GM23338 (cell line): ENCODE results near the gene SLC25A25. TPM values are rescaled to one million over a fixed set of nuclear protein-coding genes. Genes with fewer than 3 reads are reported as not detected.

ENCODE experiments used
- ATAC-seq: fragments of 200-7000 bp; cut with Tn5 transposase; 3 replicates; pipeline ENCODE4 v1.9.1; 2020
- DNase-seq: peaks from one replicate; pipeline ENCODE4 v3.0.0-alpha.2; 2015; ENCODE audit warnings: low spot score
- H2AFZ ChIP-seq: fragments of 200-600 bp; sonication (generic); 2 replicates; pipeline ENCODE4 v1.8.0; 2016; ENCODE audit warnings: antibody characterized with exemption, mild to moderate bottlenecking, moderate library complexity
- H3F3A ChIP-seq: fragments of 200-600 bp; sonication (generic); replicated peaks from 2 replicates; pipeline ENCODE4 v1.8.0; 2017; ENCODE audit warnings: antibody characterized with exemption, mixed run types, low read depth
- H3K27ac ChIP-seq: fragments of 200-600 bp; sonication (generic); 2 replicates; pipeline ENCODE4 v1.6.1; 2016; ENCODE audit warnings: low read depth
- H3K27me3 ChIP-seq: fragments of 200-600 bp; sonication (generic); 2 replicates; pipeline ENCODE4 v1.8.0; 2016; ENCODE audit warnings: mild to moderate bottlenecking, mixed run types, moderate library complexity; ENCODE audit not compliant: insufficient read depth
- H3K36me3 ChIP-seq: fragments of 200-600 bp; sonication (generic); 2 replicates; pipeline ENCODE4 v1.8.0; 2016; ENCODE audit warnings: mild to moderate bottlenecking; ENCODE audit not compliant: insufficient read depth
- H3K4me1 ChIP-seq: fragments of 200-600 bp; sonication (generic); 2 replicates; pipeline ENCODE4 v1.8.0; 2016; ENCODE audit warnings: mild to moderate bottlenecking, moderate library complexity; ENCODE audit not compliant: insufficient read depth
- H3K4me2 ChIP-seq: fragments of 200-600 bp; sonication (generic); 2 replicates; pipeline ENCODE4 v1.7.1; 2017; ENCODE audit warnings: mixed run types
- H3K4me3 ChIP-seq: fragments of 200-600 bp; sonication (generic); 2 replicates; pipeline ENCODE4 v1.6.1; 2016; ENCODE audit warnings: mixed run types
- H3K79me2 ChIP-seq: fragments of 200-600 bp; sonication (generic); replicated peaks from 2 replicates; pipeline ENCODE4 v1.8.0; 2017; ENCODE audit warnings: mild to moderate bottlenecking; ENCODE audit not compliant: insufficient read depth
- H3K9me2 ChIP-seq: fragments of 200-600 bp; sonication (generic); 2 replicates; pipeline ENCODE4 v1.8.0; 2017; ENCODE audit not compliant: insufficient read depth
- H4K20me1 ChIP-seq: fragments of 200-600 bp; sonication (generic); replicated peaks from 2 replicates; pipeline ENCODE4 v1.8.0; 2017; ENCODE audit warnings: mild to moderate bottlenecking; ENCODE audit not compliant: insufficient read depth
- H3K27ac Mint-ChIP-seq: 2 replicates; pipeline ENCODE4 v1.8.0; 2020; ENCODE audit warnings: inconsistent platforms, mild to moderate bottlenecking, moderate library complexity, mixed read lengths
- H3K27me3 Mint-ChIP-seq: 3 replicates; pipeline ENCODE4 v1.8.0; 2022; ENCODE audit warnings: low read depth, mild to moderate bottlenecking, moderate library complexity, mixed read lengths, inconsistent platforms; ENCODE audit not compliant: insufficient read depth, poor library complexity
- H3K36me3 Mint-ChIP-seq: 3 replicates; pipeline ENCODE4 v1.8.0; 2021; ENCODE audit warnings: low read depth, mild to moderate bottlenecking, inconsistent platforms, moderate library complexity, mixed read lengths
- H3K4me1 Mint-ChIP-seq: 3 replicates; pipeline ENCODE4 v1.8.0; 2020; ENCODE audit warnings: mild to moderate bottlenecking, inconsistent platforms, mixed read lengths
- H3K4me3 Mint-ChIP-seq: 3 replicates; pipeline ENCODE4 v1.8.0; 2021; ENCODE audit warnings: moderate library complexity, mild to moderate bottlenecking, inconsistent platforms, mixed read lengths
- H3K9me3 Mint-ChIP-seq: 3 replicates; pipeline ENCODE4 v1.8.0; 2020; ENCODE audit warnings: moderate library complexity, mild to moderate bottlenecking, inconsistent platforms, mixed read lengths
- EZH2phosphoT487 ChIP-seq: fragments of 200-600 bp; sonication (generic); IDR thresholded peaks from one replicate; pipeline ENCODE4 v1.8.1; 2018; ENCODE audit warnings: antibody characterized with exemption; ENCODE audit not compliant: unreplicated experiment
- ZNF331 ChIP-seq: fragments of 250-450 bp; sonication (Bioruptor Pico); IDR thresholded peaks from 2 replicates; pipeline ENCODE4 v1.5.0; 2020; ENCODE audit warnings: low read depth, mild to moderate bottlenecking, moderate library complexity
- polyA plus RNA-seq: library from polyadenylated mRNA; unstranded; fragments of >200 nt; fragmentation: Nextera tagmentation; extraction: Ambion mirVana; gene quantifications from 2 replicates; pipeline ENCODE4 v1.2.1, GENCODE V29; 2016
- total RNA-seq: library from RNA; depleted of rRNA; stranded (reverse); fragments of >200 nt; shearing (Covaris generic); gene quantifications from 2 replicates; pipeline ENCODE4 v1.2.3, GENCODE V29; 2014
- TF ChIP-seq, protein P1 (sequence below): fragments of 250-450 bp; sonication (Bioruptor Pico); IDR thresholded peaks from 2 replicates; pipeline ENCODE4 v1.5.0; 2020; ENCODE audit warnings: mild to moderate bottlenecking, moderate library complexity
- TF ChIP-seq, protein P2 (sequence below): IDR thresholded peaks from 2 replicates; pipeline ENCODE4 v1.6.1; 2016; ENCODE audit warnings: antibody characterized with exemption

Gene SLC25A25
- total and polyA plus RNA-seq, 2 experiments from 2014 or later: 7.1 to 27.0 TPM

DNA sequence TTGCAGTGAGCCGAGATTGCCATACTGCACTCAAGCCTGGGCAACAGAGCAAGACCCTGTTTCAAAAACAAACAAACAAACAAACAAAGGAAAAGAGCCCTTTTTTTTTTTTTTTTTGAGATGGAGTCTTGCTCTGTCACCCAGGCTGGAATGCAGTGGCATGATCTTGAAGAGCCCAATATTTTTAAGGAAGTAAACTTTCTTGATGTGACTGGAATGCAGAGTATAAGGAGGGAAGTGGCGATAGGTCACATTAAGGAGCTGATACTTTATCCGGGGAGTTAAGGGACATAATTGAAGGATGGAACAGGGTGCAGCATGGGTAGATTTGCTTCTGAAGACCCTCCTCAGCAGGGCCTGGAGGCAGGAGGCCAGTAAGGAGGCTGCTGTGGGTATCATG is 13.9 kb upstream of the SLC25A25 start (continued):
- TF ChIP-seq, protein P1, sequence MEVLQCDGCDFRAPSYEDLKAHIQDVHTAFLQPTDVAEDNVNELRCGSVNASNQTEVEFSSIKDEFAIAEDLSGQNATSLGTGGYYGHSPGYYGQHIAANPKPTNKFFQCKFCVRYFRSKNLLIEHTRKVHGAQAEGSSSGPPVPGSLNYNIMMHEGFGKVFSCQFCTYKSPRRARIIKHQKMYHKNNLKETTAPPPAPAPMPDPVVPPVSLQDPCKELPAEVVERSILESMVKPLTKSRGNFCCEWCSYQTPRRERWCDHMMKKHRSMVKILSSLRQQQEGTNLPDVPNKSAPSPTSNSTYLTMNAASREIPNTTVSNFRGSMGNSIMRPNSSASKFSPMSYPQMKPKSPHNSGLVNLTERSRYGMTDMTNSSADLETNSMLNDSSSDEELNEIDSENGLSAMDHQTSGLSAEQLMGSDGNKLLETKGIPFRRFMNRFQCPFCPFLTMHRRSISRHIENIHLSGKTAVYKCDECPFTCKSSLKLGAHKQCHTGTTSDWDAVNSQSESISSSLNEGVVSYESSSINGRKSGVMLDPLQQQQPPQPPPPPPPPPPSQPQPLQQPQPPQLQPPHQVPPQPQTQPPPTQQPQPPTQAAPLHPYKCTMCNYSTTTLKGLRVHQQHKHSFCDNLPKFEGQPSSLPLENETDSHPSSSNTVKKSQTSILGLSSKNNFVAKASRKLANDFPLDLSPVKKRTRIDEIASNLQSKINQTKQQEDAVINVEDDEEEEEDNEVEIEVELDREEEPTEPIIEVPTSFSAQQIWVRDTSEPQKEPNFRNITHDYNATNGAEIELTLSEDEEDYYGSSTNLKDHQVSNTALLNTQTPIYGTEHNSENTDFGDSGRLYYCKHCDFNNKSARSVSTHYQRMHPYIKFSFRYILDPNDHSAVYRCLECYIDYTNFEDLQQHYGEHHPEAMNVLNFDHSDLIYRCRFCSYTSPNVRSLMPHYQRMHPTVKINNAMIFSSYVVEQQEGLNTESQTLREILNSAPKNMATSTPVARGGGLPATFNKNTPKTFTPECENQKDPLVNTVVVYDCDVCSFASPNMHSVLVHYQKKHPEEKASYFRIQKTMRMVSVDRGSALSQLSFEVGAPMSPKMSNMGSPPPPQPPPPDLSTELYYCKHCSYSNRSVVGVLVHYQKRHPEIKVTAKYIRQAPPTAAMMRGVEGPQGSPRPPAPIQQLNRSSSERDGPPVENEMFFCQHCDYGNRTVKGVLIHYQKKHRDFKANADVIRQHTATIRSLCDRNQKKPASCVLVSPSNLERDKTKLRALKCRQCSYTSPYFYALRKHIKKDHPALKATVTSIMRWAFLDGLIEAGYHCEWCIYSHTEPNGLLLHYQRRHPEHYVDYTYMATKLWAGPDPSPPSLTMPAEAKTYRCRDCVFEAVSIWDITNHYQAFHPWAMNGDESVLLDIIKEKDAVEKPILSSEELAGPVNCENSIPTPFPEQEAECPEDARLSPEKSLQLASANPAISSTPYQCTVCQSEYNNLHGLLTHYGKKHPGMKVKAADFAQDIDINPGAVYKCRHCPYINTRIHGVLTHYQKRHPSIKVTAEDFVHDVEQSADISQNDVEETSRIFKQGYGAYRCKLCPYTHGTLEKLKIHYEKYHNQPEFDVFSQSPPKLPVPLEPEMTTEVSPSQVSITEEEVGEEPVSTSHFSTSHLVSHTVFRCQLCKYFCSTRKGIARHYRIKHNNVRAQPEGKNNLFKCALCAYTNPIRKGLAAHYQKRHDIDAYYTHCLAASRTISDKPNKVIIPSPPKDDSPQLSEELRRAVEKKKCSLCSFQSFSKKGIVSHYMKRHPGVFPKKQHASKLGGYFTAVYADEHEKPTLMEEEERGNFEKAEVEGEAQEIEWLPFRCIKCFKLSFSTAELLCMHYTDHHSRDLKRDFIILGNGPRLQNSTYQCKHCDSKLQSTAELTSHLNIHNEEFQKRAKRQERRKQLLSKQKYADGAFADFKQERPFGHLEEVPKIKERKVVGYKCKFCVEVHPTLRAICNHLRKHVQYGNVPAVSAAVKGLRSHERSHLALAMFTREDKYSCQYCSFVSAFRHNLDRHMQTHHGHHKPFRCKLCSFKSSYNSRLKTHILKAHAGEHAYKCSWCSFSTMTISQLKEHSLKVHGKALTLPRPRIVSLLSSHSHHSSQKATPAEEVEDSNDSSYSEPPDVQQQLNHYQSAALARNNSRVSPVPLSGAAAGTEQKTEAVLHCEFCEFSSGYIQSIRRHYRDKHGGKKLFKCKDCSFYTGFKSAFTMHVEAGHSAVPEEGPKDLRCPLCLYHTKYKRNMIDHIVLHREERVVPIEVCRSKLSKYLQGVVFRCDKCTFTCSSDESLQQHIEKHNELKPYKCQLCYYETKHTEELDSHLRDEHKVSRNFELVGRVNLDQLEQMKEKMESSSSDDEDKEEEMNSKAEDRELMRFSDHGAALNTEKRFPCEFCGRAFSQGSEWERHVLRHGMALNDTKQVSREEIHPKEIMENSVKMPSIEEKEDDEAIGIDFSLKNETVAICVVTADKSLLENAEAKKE (CRISPR knock-in tag): no peak
- TF ChIP-seq EZH2phosphoT487: no peak
- TF ChIP-seq ZNF331 (CRISPR knock-in tag): no peak
- TF ChIP-seq, protein P2, sequence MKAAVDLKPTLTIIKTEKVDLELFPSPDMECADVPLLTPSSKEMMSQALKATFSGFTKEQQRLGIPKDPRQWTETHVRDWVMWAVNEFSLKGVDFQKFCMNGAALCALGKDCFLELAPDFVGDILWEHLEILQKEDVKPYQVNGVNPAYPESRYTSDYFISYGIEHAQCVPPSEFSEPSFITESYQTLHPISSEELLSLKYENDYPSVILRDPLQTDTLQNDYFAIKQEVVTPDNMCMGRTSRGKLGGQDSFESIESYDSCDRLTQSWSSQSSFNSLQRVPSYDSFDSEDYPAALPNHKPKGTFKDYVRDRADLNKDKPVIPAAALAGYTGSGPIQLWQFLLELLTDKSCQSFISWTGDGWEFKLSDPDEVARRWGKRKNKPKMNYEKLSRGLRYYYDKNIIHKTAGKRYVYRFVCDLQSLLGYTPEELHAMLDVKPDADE: no peak

DNA sequence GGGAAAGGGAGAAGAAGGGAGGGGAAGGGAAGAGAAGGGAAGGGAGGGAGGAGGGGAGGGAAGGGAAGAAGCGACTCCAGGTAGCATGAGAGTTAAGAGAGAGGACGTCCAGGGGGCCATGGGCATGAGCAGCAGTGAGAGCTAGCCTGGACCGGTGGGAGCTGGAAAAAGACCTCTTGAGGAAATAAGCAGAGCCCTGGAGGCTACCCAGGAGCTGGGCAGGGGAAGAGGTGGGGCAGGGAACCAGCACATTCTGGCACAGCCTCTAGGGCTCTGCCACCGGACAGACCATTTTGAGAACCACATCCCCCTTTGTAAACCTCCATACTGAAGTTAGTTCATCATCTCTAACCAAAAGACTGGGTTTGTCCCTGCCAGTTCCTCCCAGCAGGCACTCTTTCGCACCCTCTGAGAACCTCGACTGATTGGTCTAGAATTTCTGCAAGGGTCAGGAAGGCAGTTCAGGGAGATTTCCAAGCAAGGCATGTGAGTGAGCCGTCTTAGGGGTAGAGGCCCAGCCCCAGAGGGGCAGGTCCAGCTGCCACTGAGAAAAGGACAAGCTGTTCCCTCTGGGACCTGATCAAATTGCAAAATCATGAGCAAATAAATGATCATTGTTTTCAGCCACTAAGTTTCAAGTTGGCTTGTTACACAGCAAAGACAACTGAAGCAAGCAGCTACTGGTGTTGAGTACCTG is 12.5 kb upstream of the SLC25A25 start:
- Histone ChIP-seq H2AFZ (peak overlapping the region; percentile 91), H3K9me2 (no peaks in the 10 kb centered on the region), H4K20me1 (no peaks in the 10 kb centered on the region), H3K4me2 (peak overlapping the region; percentile 65), H3K4me1 (peaks cover 18% of the 10 kb centered on the region), H3K79me2 (no peaks in the 10 kb centered on the region), H3K27ac (no peak overlapping the region), H3K27me3 (no peaks in the 10 kb centered on the region), H3F3A (peaks cover 5% of the 10 kb centered on the region), H3K36me3 (no peaks in the 10 kb centered on the region), H3K4me3 (no peak overlapping the region)
- Mint-ChIP-seq H3K27me3 (peaks cover 13% of the 10 kb centered on the region), H3K36me3 (no peaks in the 10 kb centered on the region), H3K27ac (no peak overlapping the region), H3K4me1 (peaks cover 30% of the 10 kb centered on the region), H3K9me3 (no peaks in the 10 kb centered on the region), H3K4me3 (no peak overlapping the region)
- no peak for TF ChIP-seq ZNF331 (CRISPR knock-in tag)
- peak; percentile 46 for DNase-seq
- ATAC-seq: peak; percentile 37
